T-helper 1 cell treated with Interleukin-12 subunit alpha and Interleukin-12 subunit beta and Interleukin-4 antibody, amounts not matched to agents 30 μg/mL and 1 μg/mL, for 36 hours (primary cell): ENCODE results near the gene GANC.
"Not testable (repeated sequence)": the region's sequence is repeated elsewhere in the genome, so short reads cannot be mapped to it uniquely, and the experiment has no call there.

Source experiments
- H3K27ac Mint-ChIP-seq: one replicate; pipeline ENCODE4 v1.8.0; 2021; ENCODE audit warnings: mild to moderate bottlenecking, mixed read lengths
- H3K27me3 Mint-ChIP-seq: one replicate; pipeline ENCODE4 v1.8.0; 2021; ENCODE audit warnings: low read depth, mixed read lengths
- H3K36me3 Mint-ChIP-seq: one replicate; pipeline ENCODE4 v1.8.0; 2021; ENCODE audit warnings: low read depth, mixed read lengths
- H3K4me1 Mint-ChIP-seq: one replicate; pipeline ENCODE4 v1.8.0; 2021; ENCODE audit warnings: low read depth, mixed read lengths
- H3K4me3 Mint-ChIP-seq: one replicate; pipeline ENCODE4 v1.8.0; 2021; ENCODE audit warnings: mild to moderate bottlenecking, moderate library complexity, mixed read lengths
- H3K9me3 Mint-ChIP-seq: one replicate; pipeline ENCODE4 v1.8.0; 2021; ENCODE audit warnings: mixed read lengths

GANC gene

DNA sequence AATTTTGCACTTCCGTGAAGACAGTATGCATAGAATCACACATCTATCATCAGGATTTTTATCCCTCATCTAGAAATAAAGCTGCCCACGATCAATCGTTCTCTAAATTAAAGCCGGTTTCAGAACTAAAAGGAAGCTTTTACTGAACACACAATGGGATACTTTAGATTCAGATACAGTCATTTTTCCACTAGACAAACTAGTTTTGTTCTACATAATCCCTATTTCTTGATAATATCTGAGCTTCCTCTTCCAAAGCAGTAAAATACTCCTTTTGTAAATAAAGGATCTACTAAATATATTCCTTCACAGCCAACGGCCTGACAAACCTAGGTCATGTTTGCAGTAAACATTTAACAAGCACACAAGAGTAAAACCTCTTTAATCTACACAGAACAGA is 2.0 kb upstream of the GANC start:
- peak overlapping the region; percentile 7 for H3K4me3 Mint-ChIP-seq
- H3K4me1 Mint-ChIP-seq, result peaks cover 46% of the 10 kb centered on the region
- no peaks in the 10 kb centered on the region for H3K9me3 Mint-ChIP-seq

DNA sequence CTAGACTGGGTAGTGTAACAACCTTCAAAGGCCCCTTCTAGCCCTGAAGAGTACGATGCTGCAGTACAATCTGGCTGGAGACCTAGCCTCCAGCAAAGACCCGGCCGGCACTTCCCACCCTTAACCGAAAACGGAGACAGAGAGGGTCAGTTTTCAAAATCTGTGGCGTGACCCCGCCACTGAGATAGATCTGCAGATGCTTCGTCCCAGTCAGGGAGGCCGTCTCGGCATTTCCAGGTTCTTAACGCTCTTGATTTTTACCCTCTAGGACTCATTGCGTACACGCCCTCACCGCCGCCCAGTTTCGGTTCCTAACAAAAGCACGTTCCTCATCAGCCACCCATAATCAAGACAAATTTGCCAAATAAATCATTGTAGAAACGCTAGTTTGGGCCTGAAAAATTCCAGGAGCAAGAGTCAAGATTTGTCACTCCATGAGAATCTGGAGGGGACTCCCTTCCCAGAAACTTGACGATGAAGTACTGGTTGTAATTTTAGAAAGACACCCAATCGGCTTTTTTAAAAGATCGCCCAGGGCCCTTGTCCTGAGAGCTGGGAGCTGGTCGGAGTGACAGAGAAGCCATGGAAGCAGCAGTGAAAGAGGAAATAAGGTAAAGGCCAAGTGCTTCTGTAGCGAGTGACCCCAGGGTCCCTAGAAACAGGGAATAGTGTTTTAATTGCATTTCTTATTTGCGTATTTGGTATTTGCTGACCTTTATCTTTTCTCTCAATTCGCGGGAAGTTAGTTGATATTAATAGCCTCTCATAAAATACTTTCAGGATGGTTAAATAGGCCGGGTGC is 1.1 kb downstream of the GANC start:
- H3K36me3 Mint-ChIP-seq, result peaks cover 21% of the 10 kb centered on the region
- H3K27ac Mint-ChIP-seq, result peak overlapping the region; percentile 99
- peak overlapping the region; percentile 99 for H3K4me3 Mint-ChIP-seq
- no peaks in the 10 kb centered on the region for H3K27me3 Mint-ChIP-seq
- H3K9me3 Mint-ChIP-seq, result no peaks in the 10 kb centered on the region
- H3K4me1 Mint-ChIP-seq, result peaks cover 49% of the 10 kb centered on the region

More for the DNA sequence above, 2.0 kb upstream of the GANC start:
- Mint-ChIP-seq H3K27me3 (no peaks in the 10 kb centered on the region), H3K36me3 (peaks cover 25% of the 10 kb centered on the region), H3K27ac (no peak overlapping the region)

DNA sequence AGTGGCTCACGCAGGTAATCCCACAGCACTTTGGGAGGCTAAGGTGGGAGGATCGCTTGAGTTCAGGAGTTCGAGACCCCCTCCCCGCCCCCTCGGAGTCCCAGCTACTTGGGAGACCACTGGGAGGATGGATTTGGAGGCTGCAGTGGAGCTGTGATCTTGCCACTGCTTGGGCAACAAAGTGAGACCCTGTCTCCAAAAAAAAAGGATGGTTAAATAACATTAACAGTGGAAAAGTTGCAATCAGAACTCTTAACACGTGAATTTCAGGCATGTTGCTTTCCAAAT is 1.6 kb downstream of the GANC start:
- Mint-ChIP-seq H3K4me1 (peaks cover 55% of the 10 kb centered on the region), H3K4me3 (peak overlapping the region; percentile 99)

DNA sequence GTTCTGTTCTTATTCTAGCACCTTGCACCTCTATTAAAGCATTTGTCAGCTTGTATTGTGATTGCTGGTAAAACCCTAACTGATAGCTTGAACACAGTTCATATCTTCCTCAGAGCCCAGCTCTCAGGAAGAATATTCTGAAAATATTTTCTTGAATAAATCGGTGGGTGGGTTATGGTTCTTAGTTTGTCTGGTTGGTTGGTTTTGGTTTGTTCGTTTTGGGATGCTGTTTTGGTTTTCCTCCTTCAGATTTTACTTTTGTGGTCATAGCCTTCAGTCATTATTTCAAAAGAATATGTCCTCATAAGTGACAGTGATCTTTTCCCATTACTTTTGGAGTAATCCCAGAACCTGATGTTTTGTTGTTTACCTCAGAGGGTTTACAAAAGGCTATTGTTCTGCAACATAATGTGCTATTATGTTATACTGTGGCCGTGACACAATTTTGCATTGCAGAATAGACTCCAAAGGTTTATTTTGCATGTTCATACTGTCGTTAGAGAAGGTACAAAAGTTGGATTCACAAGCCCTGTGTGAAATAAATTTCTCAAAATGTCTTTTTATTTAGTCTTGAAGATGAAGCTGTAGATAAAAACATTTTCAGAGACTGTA is 2.9 kb downstream of the GANC start:
- Mint-ChIP-seq H3K4me3 (peak overlapping the region; percentile 38), H3K36me3 (peaks cover 19% of the 10 kb centered on the region), H3K4me1 (peaks cover 46% of the 10 kb centered on the region), H3K27me3 (no peaks in the 10 kb centered on the region), H3K27ac (peak overlapping the region; percentile 99), H3K9me3 (no peaks in the 10 kb centered on the region)

More for the DNA sequence above, 1.6 kb downstream of the GANC start:
- Mint-ChIP-seq H3K27me3 (no peaks in the 10 kb centered on the region), H3K27ac (peak overlapping the region; percentile 99), H3K36me3 (peaks cover 21% of the 10 kb centered on the region), H3K9me3 (no peaks in the 10 kb centered on the region)

DNA sequence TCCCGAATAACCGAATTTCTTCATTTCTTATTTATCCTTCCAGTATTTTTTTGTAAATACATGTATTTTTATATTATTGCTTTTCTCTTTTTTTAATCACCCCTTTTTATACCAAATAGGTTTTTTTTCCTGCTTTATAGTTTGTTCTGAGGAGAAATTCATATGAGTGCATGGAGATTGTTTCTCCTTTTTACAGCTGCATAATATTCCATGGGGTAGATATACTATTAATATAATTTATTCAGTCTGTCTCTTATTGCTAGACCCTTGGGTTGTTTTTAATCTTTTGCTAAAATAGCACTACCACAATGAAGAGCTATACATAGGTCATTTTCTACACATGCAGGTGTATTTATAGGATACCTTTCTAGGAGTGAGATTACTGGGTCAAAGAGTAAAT is 3.8 kb downstream of the GANC start:
- Mint-ChIP-seq H3K36me3 (peaks cover 15% of the 10 kb centered on the region), H3K27ac (no peak overlapping the region), H3K27me3 (no peaks in the 10 kb centered on the region), H3K4me1 (peaks cover 39% of the 10 kb centered on the region), H3K4me3 (no peak overlapping the region), H3K9me3 (no peaks in the 10 kb centered on the region)

DNA sequence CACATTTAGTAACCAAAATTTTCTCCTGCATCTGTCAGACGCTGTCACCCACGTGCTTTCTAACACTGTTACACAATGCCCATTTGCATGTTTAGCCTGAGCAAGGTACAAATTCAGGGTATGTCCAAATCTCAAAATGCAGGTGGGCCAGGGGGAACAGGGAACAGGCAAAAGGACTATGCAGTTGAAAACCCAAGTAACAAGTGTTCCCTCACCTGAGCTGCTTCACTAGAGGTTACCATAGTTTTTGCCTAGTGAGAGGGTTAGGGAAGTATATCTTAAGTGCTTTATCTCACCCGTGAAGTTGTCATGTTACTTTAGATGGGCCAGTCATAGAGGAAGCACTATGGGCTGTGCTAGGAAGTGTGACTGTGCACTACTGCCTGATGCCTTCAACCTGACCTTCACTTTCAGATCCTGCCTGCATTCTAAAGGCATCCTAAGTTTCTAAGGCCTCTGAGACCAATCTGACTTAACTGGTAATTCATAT is 6.3 kb downstream of the GANC start:
- no peak overlapping the region for H3K4me3 Mint-ChIP-seq
- H3K36me3 Mint-ChIP-seq, result peaks cover 10% of the 10 kb centered on the region
- H3K4me1 Mint-ChIP-seq, result peaks cover 27% of the 10 kb centered on the region
- H3K27me3 Mint-ChIP-seq, result no peaks in the 10 kb centered on the region
- H3K27ac Mint-ChIP-seq, result peak overlapping the region; percentile 52
- H3K9me3 Mint-ChIP-seq, result no peaks in the 10 kb centered on the region

DNA sequence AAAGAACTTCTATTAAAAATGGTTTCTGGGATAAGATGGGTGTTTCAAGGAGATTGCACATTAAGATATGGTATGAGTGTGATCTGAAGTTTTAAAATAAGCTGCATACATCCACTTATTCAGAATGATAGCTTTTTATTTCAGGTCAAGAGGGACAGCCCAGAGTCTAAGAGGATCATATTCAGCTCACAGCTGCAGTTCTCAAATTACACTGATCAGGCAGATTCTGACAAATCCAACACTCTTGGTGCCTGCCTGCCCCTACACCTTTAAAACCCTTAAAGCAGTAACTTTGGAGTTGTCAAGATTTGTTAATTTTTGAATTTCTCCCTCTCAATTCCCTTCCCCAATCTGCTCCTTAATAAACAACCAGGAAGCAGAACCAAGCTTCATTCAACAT is 9.3 kb downstream of the GANC start:
- Mint-ChIP-seq H3K27ac (no peak overlapping the region), H3K4me3 (no peak overlapping the region), H3K36me3 (peaks cover 15% of the 10 kb centered on the region), H3K27me3 (no peaks in the 10 kb centered on the region), H3K4me1 (peaks cover 10% of the 10 kb centered on the region), H3K9me3 (no peaks in the 10 kb centered on the region)

DNA sequence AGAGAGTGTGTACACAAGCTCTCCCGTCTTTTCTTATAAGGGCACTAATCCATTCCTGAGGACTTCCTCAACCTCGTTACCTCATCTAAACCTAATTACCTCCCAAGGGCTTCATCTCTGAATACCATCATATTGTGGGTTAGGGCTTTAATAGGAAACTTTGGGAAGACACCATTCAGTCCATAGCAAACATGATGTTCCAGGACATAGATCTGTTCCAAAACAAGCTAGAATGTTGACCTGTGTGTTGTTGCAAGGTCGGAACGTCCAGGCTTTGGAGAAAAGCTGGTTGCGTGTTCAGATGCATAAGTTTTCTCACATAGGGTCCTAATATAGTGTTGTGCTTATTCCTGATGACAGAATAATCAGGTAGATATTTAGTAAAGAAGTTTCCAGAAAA is 9.9 kb downstream of the GANC start:
- Mint-ChIP-seq H3K36me3 (peaks cover 21% of the 10 kb centered on the region), H3K27me3 (no peaks in the 10 kb centered on the region), H3K4me1 (peaks cover 10% of the 10 kb centered on the region), H3K9me3 (no peaks in the 10 kb centered on the region), H3K4me3 (no peak overlapping the region), H3K27ac (no peak overlapping the region)

DNA sequence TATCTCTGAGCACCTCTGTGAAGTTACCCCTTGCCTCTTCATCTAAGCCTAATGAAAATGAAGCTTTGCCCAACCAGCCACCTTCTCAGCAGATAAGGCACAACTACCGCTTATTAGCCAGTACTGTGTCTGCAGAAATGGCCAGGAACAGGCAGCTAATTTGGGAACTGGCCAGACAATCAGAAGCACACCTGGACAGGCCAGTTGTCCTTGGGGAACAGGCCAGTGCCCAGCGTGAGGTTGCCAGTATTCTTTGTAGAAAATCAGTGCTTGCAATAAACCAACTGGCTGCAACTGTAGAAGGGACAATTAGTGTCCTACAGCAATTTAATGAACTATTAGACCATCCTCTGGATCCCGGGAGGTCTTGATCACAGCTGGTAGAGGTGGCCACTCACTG is 10.7 kb downstream of the GANC start:
- H3K36me3 Mint-ChIP-seq, result peaks cover 21% of the 10 kb centered on the region
- no peaks in the 10 kb centered on the region for H3K9me3 Mint-ChIP-seq
- peaks cover 8% of the 10 kb centered on the region for H3K4me1 Mint-ChIP-seq
- no peak overlapping the region for H3K4me3 Mint-ChIP-seq
- H3K27ac Mint-ChIP-seq, result no peak overlapping the region
- H3K27me3 Mint-ChIP-seq, result no peaks in the 10 kb centered on the region

DNA sequence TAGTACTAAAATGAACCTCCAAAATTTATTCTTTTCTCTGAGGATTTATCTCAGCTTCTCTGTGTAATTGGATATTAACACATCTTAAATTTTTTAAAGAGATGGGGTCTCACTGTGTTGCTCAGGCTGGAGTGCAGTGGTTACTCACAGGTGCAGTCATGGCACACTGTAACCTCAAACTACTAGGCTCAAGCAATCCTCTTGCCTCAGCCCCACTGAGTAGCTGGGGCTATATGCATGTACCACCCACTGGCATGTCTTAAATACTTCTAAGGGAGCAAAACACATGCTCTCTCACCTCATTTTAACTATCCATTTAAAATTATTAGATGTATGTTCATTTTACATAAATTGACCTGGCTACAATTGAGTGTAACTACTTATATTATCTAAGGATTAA is 11.6 kb downstream of the GANC start:
- H3K36me3 Mint-ChIP-seq, result peaks cover 24% of the 10 kb centered on the region
- H3K4me1 Mint-ChIP-seq, result peaks cover 2% of the 10 kb centered on the region
- no peaks in the 10 kb centered on the region for H3K27me3 Mint-ChIP-seq
- no peak overlapping the region for H3K27ac Mint-ChIP-seq
- H3K9me3 Mint-ChIP-seq, result no peaks in the 10 kb centered on the region
- no peak overlapping the region for H3K4me3 Mint-ChIP-seq

DNA sequence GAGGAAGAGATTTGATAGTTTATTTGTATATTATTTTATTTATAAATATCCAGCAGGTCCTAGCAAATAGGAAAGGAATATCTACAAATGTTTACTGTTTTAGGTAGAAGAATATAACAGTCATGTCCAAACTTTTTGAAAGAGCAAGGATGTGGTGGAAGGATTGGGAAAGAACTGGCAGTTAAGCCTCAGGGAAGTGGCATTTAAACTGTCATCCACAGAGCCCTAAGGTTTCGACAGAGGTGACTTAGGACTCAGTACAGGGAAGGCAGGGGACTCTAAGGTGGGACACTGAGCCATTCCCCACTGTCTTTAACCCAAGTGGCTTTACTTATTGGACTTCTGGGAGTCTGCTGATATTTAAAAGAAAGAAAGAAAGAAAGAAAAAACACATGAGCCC is 12.0 kb downstream of the GANC start:
- H3K36me3 Mint-ChIP-seq, result peaks cover 26% of the 10 kb centered on the region
- no peak overlapping the region for H3K4me3 Mint-ChIP-seq
- no peak overlapping the region for H3K27ac Mint-ChIP-seq

DNA sequence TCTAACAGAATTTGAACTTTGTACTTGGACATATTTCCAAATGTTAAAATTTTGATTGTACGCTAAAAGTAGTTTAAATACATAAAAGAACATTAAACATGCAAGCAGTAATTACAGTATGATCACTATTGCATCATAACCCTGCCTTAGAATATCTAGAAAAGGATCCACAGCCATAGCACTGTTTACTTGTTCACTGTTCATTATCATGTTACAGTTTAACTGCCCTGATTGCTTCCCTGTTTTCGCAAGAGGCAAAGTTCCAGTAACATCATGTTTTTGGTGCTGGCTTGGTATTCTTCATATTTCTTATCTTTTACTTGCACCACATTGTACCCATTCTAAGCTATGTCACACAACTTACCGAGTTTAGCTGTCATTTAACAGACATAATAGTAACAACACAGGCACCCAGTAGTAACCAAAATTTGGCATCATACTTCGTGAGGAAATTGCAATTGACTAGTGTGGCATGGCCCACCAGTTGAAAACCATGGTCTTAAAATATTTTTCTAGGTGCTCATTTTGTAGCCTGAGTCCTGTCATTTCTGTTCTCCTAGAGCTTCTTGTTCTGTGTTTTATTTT is 13.5 kb downstream of the GANC start:
- no peaks in the 10 kb centered on the region for H3K27me3 Mint-ChIP-seq
- H3K4me1 Mint-ChIP-seq, result no peaks in the 10 kb centered on the region
- no peak overlapping the region for H3K4me3 Mint-ChIP-seq
- H3K27ac Mint-ChIP-seq, result no peak overlapping the region
- peaks cover 25% of the 10 kb centered on the region for H3K36me3 Mint-ChIP-seq
- no peaks in the 10 kb centered on the region for H3K9me3 Mint-ChIP-seq

More for the DNA sequence above, 12.0 kb downstream of the GANC start:
- no peaks in the 10 kb centered on the region for H3K4me1 Mint-ChIP-seq
- no peaks in the 10 kb centered on the region for H3K9me3 Mint-ChIP-seq
- H3K27me3 Mint-ChIP-seq, result no peaks in the 10 kb centered on the region

DNA sequence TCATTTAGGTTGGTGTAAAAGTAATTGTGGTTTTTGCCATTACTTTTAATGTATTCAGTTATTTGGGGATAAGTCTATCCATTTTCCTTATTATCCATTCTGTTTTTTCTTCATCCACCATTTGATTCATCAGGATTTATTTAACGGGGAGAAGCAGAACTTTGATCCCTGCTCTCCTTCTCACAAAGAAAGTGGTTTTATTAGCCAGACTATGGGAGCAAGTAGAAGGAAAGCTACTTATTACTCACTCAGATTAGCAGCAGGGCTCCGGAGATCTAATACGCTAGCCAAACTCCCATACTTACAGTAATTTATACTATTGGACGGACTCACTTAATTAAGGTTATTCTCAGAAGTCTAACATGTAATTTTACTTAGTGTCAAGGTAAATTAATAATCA is 14.9 kb downstream of the GANC start:
- Mint-ChIP-seq H3K27me3 (no peaks in the 10 kb centered on the region), H3K9me3 (no peaks in the 10 kb centered on the region), H3K4me1 (no peaks in the 10 kb centered on the region), H3K27ac (no peak overlapping the region), H3K36me3 (peaks cover 23% of the 10 kb centered on the region), H3K4me3 (no peak overlapping the region)

DNA sequence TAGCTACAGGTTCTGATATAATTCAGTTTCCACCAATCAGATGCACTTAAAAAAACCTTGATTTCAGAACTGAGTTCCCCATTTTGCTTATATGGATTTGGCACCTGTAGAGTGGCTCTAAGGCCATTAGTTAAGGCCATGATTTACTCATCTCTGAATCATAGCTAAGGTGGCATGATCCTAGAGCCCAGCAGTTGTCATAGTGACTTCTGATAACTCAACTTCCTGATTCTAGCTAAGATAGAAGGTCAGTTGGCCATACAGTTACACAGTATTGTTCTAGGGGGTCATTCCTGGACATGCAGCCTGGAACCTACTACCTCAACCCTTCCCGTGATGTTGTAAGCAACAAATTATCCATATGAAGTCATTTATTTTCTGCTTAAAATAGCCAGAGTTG is 16.2 kb downstream of the GANC start:
- no peak overlapping the region for H3K27ac Mint-ChIP-seq
- no peaks in the 10 kb centered on the region for H3K9me3 Mint-ChIP-seq
- peaks cover 24% of the 10 kb centered on the region for H3K36me3 Mint-ChIP-seq
- H3K27me3 Mint-ChIP-seq, result no peaks in the 10 kb centered on the region
- no peaks in the 10 kb centered on the region for H3K4me1 Mint-ChIP-seq
- H3K4me3 Mint-ChIP-seq, result no peak overlapping the region

DNA sequence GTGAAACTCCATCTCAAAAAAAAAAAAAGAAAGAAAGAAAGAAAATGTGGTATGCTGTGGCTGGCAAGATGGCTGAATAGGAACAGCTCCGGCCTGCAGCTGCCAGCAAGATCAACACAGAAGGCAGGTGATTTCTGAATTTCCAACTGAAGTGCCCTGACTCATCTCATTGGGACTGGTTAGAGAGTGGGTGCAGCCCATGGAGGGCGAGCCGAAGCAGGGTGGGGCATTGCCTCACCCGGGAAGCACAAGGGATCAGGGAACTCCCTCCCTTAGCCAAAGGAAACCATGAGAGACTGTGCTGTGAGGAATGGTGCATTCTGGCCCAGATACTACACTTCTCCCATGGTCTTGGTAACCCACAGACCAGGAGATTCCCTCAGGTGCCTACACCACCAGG is 28.0 kb downstream of the GANC start:
- not testable (repeated sequence) for H3K4me1 Mint-ChIP-seq, H3K4me3 Mint-ChIP-seq, H3K27ac Mint-ChIP-seq, H3K27me3 Mint-ChIP-seq
- peaks cover 23% of the 10 kb centered on the region for H3K9me3 Mint-ChIP-seq
- H3K36me3 Mint-ChIP-seq, result peaks cover 25% of the 10 kb centered on the region
